Left ventricle myocardium inferior (tissue), 1 donor: ENCODE results near the gene MYOZ2. TPM values are rescaled to one million over a fixed set of nuclear protein-coding genes. Genes with fewer than 3 reads are reported as not detected.
A peak's percentile ranks its signal among the peaks of the same experiment; 100 is the strongest.

Experiments
- DNase-seq: peaks from one replicate; pipeline ENCODE4 v3.0.0-alpha.2; 2020
- H3K27ac ChIP-seq: fragments of 200-600 bp; replicated peaks from 2 replicates; pipeline ENCODE4 v1.8.0; 2021
- H3K27me3 ChIP-seq: fragments of 200-600 bp; 2 replicates; pipeline ENCODE4 v1.8.0; 2021; ENCODE audit warnings: low read depth
- H3K36me3 ChIP-seq: fragments of 200-600 bp; 2 replicates; pipeline ENCODE4 v1.8.0; 2021
- H3K4me1 ChIP-seq: fragments of 200-600 bp; 2 replicates; pipeline ENCODE4 v1.8.0; 2021
- H3K4me3 ChIP-seq: fragments of 200-600 bp; 2 replicates; pipeline ENCODE4 v1.8.0; 2021; ENCODE audit warnings: mild to moderate bottlenecking, moderate library complexity
- H3K9me3 ChIP-seq: fragments of 200-600 bp; replicated peaks from 2 replicates; pipeline ENCODE4 v1.8.0; 2021
- CTCF ChIP-seq: fragments of 200-600 bp; IDR thresholded peaks from 2 replicates; pipeline ENCODE4 v1.8.0; 2021; ENCODE audit warnings: antibody characterized with exemption, mild to moderate bottlenecking, borderline replicate concordance
- intact Hi-C: fragments of 100-400 bp; cut with micrococcal nuclease; formaldehyde crosslinking; loops from one replicate; pipeline ENCODE4 v1.11.0; 2022
- total RNA-seq: library from RNA; stranded (reverse); fragmentation: NEBNext Ultra II Directional; extraction: Animal tissue kit (Norgen Biotek cat#: 25700); gene quantifications from one replicate; pipeline ENCODE4 v1.2.1, GENCODE V29; 2021
- donor health status: DM: no; HTN: yes; CAD: no; lungs with severe emphysema.

The MYOZ2 gene
- total RNA-seq, 1 donor from 2014 or later: 843 TPM

GRCh38 chr4:119105605-119106004, 30.0 kb upstream of the MYOZ2 start:
- peaks cover 48% of the 10 kb centered on the region for H3K4me1 ChIP-seq
- intact Hi-C loops: no loop called here

GRCh38 chr4:119106036-119107000, 29.3 kb upstream of the MYOZ2 start:
- no peak overlapping the region for H3K4me3 ChIP-seq
- peak overlapping the region; percentile 64 for H3K27ac ChIP-seq
- no peak for TF ChIP-seq CTCF
- no peaks in the 10 kb centered on the region for H3K27me3 ChIP-seq
- H3K36me3 ChIP-seq: no peaks in the 10 kb centered on the region
- no peaks in the 10 kb centered on the region for H3K9me3 ChIP-seq
- intact Hi-C loops: no loop called here
- peaks cover 48% of the 10 kb centered on the region for H3K4me1 ChIP-seq
- no peak for DNase-seq

More at GRCh38 chr4:119105605-119106004, 30.0 kb upstream of the MYOZ2 start:
- Histone ChIP-seq H3K27ac (peak overlapping the region; percentile 64), H3K27me3 (no peaks in the 10 kb centered on the region), H3K36me3 (no peaks in the 10 kb centered on the region), H3K9me3 (no peaks in the 10 kb centered on the region), H3K4me3 (no peak overlapping the region)
- no peak for TF ChIP-seq CTCF
- DNase-seq: no peak

- H3K9me3 ChIP-seq: no peaks in the 10 kb centered on the region
- no peak for DNase-seq
- TF ChIP-seq CTCF: no peak
- H3K27ac ChIP-seq: no peak overlapping the region
- no peaks in the 10 kb centered on the region for H3K36me3 ChIP-seq
- no peaks in the 10 kb centered on the region for H3K27me3 ChIP-seq
- intact Hi-C loops: no loop called here
- no peak overlapping the region for H3K4me3 ChIP-seq
- peaks cover 35% of the 10 kb centered on the region for H3K4me1 ChIP-seq
Observed at GRCh38 chr4:119110121-119110520, 25.5 kb upstream of the MYOZ2 start.

GRCh38 chr4:119111296-119111695, 24.3 kb upstream of the MYOZ2 start:
- no peak for TF ChIP-seq CTCF
- Histone ChIP-seq H3K27ac (no peak overlapping the region), H3K36me3 (no peaks in the 10 kb centered on the region), H3K4me3 (no peak overlapping the region), H3K4me1 (peaks cover 25% of the 10 kb centered on the region), H3K9me3 (no peaks in the 10 kb centered on the region), H3K27me3 (no peaks in the 10 kb centered on the region)
- intact Hi-C loops: no loop called here
- DNase-seq: no peak

- H3K4me1 ChIP-seq: peaks cover 32% of the 10 kb centered on the region
- no peak overlapping the region for H3K4me3 ChIP-seq
- no peak for DNase-seq
- intact Hi-C loops: no loop called here
- no peak for TF ChIP-seq CTCF
- peak overlapping the region; percentile 67 for H3K27ac ChIP-seq
- no peaks in the 10 kb centered on the region for H3K9me3 ChIP-seq
- H3K27me3 ChIP-seq: no peaks in the 10 kb centered on the region
- H3K36me3 ChIP-seq: no peaks in the 10 kb centered on the region
Observed at GRCh38 chr4:119113033-119113655, 22.5 kb upstream of the MYOZ2 start.
